ENCODE measurements around the gene CABP2. TPM values are rescaled to one million over a fixed set of nuclear protein-coding genes. Genes with fewer than 3 reads are reported as not detected.

CABP2 gene
- total RNA-seq, 2 experiments from 2014 or later = not detected

DNA sequence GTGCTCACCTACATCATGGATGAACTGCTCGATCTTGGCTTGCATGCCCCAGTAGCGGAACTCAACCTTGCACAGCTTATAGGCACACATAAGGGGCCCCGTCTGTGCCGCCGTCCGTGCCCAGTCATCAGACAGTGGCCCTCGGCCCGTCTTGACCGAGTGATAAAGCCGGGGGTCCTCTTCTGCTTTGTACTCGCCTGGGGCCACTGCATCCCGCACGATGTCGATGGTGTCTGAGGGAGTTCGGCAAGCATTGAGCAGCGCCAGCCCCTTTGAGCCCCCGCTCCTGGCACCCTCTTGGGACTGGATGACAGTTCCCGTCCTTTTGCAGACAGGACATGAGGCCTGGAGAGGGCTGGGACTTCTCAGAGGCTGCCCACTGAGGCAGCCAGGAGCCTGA lies 21.4 kb downstream of the CABP2 start:
- H3K36me3 Mint-ChIP-seq = peaks cover 32% of the 10 kb centered on the region
- no peaks in the 10 kb centered on the region for H3K9me3 Mint-ChIP-seq (ENCODE audit: low read depth)
- H3K27ac Mint-ChIP-seq = no peak overlapping the region
- ATAC-seq (no peak), DNase-seq (no peak)
- peaks cover 34% of the 10 kb centered on the region for H3K4me1 Mint-ChIP-seq
- CTCF ChIA-PET = interaction anchor here (1.0 to 2.1 kb wide), 3 partner anchors 13 to 127 kb away, joined by 3 to 4 read pairs (median 3); no protein-coding TSS in a partner anchor
- H3K27me3 Mint-ChIP-seq = no peaks in the 10 kb centered on the region
- no peak overlapping the region for H3K4me3 Mint-ChIP-seq

DNA sequence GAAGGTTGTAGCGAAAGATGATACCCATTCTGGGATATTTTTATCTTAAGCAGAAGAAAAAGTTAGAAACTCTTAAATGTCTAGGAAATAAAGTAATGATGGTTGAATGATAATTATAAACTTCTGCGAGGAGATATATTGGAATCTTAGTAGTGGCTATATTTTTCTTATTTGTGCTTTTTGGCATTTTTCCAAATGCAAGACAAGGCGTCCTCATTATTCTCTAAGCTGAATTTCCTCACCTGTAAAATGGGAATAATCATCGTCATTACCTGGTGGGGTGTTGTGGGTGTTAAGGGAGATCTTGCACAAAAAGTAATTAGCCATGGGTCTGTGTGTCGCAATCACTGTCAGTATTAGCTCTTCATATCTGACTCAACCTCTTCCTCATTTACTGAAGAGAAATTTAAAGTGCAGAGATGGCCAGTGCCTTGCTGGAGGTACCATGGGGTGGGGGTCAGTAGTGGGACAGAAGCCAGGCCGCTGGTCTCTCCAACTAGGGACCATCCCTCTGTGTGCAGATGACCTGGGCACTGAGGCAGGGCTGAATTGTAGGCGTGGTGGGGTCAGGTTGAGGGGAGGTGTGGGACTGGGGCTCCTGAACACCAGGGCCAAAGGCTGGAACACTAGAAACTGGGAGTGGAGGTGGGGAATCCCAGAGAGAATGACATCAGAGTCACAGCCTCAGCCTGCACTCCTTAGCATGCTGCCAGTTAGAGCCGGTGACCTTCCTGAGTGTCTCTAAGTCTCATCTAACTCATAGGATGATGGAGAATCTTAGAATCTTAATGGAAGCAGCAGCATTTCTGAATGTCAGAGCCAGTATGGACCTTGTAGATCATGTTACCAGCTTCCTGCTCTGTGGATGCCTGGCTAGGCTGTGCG lies 22.2 kb downstream of the CABP2 start:
- ATAC-seq = no peak
- no peak overlapping the region for H3K4me3 Mint-ChIP-seq
- H3K27ac Mint-ChIP-seq = no peak overlapping the region
- no peaks in the 10 kb centered on the region for H3K27me3 Mint-ChIP-seq
- H3K4me1 Mint-ChIP-seq = peaks cover 26% of the 10 kb centered on the region
- no peaks in the 10 kb centered on the region for H3K9me3 Mint-ChIP-seq (ENCODE audit: low read depth)
- DNase-seq = no peak
- CTCF ChIA-PET = interaction anchor here (1.2 to 2.1 kb wide), 2 partner anchors 12 to 17 kb away, joined by 3 to 4 read pairs; no protein-coding TSS in a partner anchor
- H3K36me3 Mint-ChIP-seq = peaks cover 27% of the 10 kb centered on the region

DNA sequence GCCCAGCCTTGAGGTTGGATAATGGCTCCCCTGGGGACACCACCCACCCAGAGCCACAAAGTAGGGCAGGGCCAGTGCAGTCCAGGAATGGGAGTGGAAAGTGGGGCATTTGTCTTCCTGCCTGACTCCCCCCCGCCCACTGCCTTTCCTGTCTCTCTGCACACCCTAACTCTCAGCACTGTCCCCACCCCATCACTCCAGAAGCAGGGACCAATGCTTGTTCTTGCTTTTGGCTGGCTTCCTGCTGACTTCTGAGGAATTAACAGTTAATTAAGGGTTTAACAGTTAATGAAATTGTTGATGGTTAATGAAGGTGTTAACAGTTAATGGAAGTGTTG lies 22.8 kb downstream of the CABP2 start:
- H3K9me3 Mint-ChIP-seq (ENCODE audit: low read depth) = no peaks in the 10 kb centered on the region
- CTCF ChIA-PET = no interaction called here
- ATAC-seq (no peak), DNase-seq (no peak)
- H3K36me3 Mint-ChIP-seq = peaks cover 27% of the 10 kb centered on the region
- no peak overlapping the region for H3K27ac Mint-ChIP-seq
- peaks cover 20% of the 10 kb centered on the region for H3K4me1 Mint-ChIP-seq
- no peaks in the 10 kb centered on the region for H3K27me3 Mint-ChIP-seq
- H3K4me3 Mint-ChIP-seq = no peak overlapping the region

DNA sequence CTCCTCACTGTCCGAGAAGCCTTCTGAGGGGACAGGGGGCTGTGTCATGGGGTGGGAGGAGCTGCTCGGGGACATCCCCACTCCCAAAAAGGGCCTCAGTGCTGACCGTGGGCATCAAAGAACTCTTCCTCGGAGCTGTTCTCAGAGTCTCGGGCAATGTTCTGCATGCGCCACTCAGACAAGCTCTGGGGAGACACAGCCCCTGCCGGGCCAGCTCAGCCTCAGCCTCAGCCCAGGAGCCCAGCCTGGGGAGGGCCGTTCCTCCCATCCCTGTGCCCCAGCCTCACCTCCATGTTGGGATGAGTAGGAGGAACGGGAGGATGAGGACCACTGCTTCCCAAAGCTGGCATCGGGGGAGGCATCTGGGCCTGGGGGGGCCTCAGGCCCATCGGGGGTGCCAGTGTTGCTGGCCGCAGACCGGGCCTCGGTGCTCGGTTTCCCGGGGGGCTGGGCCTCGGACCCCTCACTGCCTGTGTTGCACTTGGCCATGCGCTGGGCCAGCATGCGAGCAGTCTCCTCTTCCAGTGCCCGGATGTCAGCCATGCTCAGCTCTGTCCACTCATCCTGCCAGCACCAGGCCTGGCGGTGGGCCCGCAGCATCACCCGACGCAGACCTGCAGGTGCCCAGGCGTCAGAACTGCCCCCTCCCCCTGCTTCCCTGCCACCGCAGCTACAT lies 23.3 kb downstream of the CABP2 start:
- Mint-ChIP-seq H3K9me3 (ENCODE audit: low read depth) (no peaks in the 10 kb centered on the region), H3K27me3 (no peaks in the 10 kb centered on the region), H3K4me1 (peaks cover 19% of the 10 kb centered on the region), H3K4me3 (no peak overlapping the region), H3K36me3 (peaks cover 27% of the 10 kb centered on the region), H3K27ac (no peak overlapping the region)
- CTCF ChIA-PET = no interaction called here
- ATAC-seq = no peak
- no peak for DNase-seq

DNA sequence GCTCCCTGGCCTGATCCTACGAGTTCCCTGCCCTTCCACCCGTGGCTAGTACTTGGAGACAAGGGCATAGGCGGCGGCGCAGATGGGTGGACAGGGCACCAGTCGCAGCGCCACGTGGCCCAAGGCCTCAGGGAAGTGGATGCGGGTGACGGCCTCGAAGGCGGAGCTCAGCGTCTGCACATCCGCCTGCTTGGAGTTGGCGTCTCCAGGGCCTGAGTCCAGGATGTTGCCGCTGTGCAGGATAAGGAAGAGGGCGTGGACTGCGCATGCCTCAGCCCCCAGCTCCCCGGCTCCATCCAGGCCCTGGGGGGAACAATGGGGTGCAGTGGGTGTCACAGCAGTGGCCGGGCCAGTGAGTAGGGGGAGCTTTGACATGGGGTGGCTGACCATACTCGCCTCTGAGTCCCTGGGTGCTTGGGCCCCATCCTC lies 24.7 kb downstream of the CABP2 start:
- Mint-ChIP-seq H3K27ac (no peak overlapping the region), H3K27me3 (no peaks in the 10 kb centered on the region), H3K9me3 (ENCODE audit: low read depth) (no peaks in the 10 kb centered on the region), H3K4me1 (peaks cover 15% of the 10 kb centered on the region), H3K36me3 (peaks cover 27% of the 10 kb centered on the region), H3K4me3 (no peak overlapping the region)
- ATAC-seq (no peak), DNase-seq (no peak)
- CTCF ChIA-PET = no interaction called here

DNA sequence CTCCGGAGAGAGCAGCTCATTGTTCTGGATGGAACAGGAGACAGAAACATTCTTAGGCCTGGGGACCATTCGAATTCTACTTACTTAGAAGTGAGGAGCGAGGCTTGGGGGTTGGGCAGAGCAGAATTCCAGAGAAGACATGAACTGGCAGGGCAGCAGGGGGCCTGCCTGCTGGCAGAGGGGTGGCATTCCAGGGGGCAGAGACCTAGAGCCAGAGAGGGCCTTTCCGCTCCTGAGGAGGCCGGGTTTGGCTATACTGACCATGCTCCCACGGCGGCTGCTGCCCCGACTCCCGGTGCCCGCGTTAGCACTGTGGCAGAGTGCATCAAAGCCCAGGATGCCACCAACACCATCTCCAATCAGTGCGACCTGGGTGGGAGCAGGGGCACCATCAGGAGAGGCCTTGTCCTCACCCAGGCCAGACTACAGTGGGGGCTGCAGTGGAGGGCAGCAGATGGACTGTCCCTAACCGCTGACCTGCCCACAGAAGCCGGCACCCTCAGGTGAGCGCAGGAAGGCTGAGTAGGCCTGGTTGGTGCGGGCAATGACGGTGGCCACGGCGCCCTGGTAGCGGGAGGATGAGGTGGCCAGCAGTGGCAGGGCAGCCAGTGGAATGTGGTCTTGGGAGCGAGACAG lies 25.5 kb downstream of the CABP2 start:
- ATAC-seq = no peak
- DNase-seq = no peak
- Mint-ChIP-seq H3K36me3 (peaks cover 23% of the 10 kb centered on the region), H3K27ac (no peak overlapping the region), H3K27me3 (no peaks in the 10 kb centered on the region), H3K9me3 (ENCODE audit: low read depth) (no peaks in the 10 kb centered on the region), H3K4me1 (peaks cover 10% of the 10 kb centered on the region), H3K4me3 (no peak overlapping the region)
- CTCF ChIA-PET = no interaction called here

DNA sequence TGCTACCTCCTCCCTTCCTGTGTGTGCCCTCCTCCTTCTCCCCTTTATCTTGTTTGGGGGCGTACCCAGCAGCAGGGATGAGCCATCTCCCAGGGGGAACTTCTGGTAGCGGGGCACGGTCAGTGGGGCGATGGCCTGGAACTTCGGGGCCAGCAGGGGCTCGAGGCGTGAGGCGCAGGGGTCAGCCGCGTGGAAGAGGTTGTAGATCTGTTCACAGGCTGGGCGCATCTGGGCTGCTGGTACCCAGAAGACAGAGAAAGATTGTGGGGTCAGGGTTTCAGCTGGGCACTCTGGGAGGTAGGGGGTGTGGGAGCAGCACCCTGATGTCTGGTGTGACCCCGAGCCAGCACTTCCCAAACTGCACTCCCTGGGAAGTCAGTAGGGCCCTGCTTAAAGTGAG lies 27.1 kb downstream of the CABP2 start:
- ATAC-seq (no peak), DNase-seq (no peak)
- peaks cover 6% of the 10 kb centered on the region for H3K4me1 Mint-ChIP-seq
- no peaks in the 10 kb centered on the region for H3K9me3 Mint-ChIP-seq (ENCODE audit: low read depth)
- no peak overlapping the region for H3K4me3 Mint-ChIP-seq
- peaks cover 18% of the 10 kb centered on the region for H3K36me3 Mint-ChIP-seq
- CTCF ChIA-PET = no interaction called here
- H3K27me3 Mint-ChIP-seq = no peaks in the 10 kb centered on the region
- H3K27ac Mint-ChIP-seq = no peak overlapping the region

DNA sequence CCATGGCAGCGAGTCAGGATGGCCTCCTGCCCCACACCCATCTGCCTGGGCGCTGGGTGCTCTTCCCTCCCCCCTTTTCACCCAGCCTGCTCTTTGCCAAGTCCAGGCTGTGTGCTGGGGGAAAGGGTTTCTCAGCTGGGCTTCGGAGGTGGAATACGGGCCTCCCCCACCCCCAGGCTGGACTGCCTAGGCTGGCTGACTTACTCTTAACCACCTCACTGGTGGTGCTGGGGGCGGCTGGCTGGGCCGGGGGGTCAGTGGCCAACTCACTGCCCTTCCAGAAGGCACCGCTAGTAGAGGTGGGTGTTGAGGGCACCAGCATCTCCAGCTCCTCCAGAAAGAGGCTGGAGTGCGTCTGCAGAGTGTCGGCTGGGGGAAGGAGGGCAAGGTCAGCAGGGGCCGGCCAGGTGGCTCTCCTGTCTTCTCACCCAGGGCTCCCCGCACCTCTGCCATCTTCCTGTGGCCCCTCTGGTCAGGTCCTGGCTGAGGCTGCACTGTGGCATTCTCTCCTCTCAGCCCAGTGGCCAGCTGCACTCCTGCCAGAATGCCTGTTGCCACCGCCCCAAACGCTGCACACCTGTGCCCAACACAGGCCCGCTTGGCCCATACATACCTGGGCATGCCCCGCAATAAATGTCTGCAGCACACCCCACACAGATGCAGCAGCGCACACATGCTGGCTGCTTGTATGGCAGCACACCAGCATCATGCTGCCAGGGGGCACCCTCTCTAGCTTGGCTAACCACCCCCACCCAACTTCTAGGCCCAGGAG lies 27.8 kb downstream of the CABP2 start:
- Mint-ChIP-seq H3K27me3 (no peaks in the 10 kb centered on the region), H3K4me3 (no peak overlapping the region), H3K27ac (no peak overlapping the region), H3K4me1 (no peaks in the 10 kb centered on the region), H3K36me3 (peaks cover 14% of the 10 kb centered on the region), H3K9me3 (ENCODE audit: low read depth) (no peaks in the 10 kb centered on the region)
- no peak for ATAC-seq
- CTCF ChIA-PET = no interaction called here
- no peak for DNase-seq

DNA sequence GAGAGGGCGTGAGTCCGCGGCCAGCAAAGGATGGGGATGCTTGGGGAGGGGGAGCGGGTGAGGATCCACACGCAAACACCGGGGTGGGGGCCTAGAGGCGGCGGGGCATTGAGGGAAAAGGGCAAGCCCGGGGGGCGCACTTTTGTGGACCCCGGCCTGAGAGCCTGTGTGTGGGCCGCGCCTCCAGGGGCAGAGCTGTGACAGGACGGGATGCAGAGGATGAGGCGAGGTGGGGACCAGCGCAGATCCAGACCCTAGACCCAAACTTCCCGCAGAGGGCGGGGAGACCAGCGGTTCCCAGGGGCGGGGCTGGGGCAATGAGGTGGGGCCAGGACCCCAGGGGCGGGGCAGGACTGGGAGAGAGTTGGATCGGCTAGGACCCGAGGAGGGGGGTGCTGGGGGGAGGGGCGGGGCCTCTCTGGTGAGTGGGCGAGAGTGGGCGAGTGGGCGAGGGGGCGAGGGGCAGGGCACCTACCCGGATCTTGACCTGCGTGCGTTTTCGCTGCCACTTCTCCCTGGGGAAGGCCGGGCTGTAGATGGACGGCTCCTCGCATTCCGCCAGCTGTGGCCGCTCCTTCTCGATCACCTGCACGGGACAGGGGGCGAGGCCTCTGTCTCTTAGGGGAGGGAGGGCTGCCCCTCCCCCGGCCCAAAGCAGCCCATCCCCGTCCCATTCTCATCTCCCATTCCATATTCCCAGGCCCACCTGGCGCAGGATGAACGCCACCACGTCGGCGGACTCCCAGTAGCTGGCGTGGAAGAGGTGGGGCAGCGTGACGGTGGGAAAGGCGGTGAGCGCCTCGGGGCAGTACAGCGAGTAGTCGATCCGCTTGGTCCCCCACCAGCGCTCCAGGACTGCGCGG lies 28.6 kb downstream of the CABP2 start:
- DNase-seq = no peak
- Mint-ChIP-seq H3K27me3 (no peaks in the 10 kb centered on the region), H3K4me3 (no peak overlapping the region), H3K9me3 (ENCODE audit: low read depth) (no peaks in the 10 kb centered on the region), H3K4me1 (peaks cover 3% of the 10 kb centered on the region), H3K36me3 (peaks cover 14% of the 10 kb centered on the region), H3K27ac (no peak overlapping the region)
- no peak for ATAC-seq
- CTCF ChIA-PET = no interaction called here

DNA sequence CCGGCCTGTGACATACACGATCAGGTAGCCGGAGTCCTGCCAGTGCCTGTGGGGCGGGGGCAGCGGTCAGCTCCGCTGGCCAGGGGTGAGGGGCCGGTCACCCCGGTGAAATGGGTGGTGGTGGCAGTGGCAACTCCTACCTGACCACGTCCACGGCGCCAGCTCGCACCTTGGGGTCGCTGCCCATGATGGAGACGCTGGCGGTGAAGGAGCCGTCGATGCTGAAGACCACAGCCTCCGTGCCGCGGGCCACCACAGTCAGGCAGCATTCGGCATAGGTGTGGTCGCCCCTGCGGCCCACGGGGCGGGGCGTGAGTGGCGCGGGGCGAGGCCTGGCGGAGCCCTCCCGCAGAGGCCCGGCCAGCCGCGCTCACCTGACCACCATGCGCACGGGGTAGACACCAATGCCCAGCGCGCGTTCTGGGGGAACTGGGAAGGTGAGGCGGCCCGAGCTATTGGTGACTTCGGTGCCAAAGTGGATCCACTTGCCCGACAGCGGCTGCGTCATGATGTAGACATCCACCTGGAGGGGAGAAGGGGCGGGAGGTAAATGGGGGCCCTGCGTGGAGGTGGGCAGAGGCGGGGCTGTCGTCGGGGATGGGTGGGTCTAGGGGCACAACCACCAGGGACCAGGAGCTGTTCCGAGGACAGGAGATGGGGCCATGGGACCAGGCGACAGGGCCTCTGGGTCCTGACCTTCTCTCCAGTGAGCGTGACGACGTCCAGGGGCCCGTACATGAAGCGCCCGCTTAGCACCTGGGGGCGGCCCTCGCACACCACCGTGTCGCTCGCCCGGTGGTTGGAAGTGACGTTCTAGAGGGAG lies 29.5 kb downstream of the CABP2 start:
- CTCF ChIA-PET = no interaction called here
- H3K36me3 Mint-ChIP-seq = peaks cover 13% of the 10 kb centered on the region
- H3K27ac Mint-ChIP-seq = no peak overlapping the region
- DNase-seq (peak; percentile 40), ATAC-seq (no peak)
- no peaks in the 10 kb centered on the region for H3K27me3 Mint-ChIP-seq
- no peak overlapping the region for H3K4me3 Mint-ChIP-seq
- peaks cover 6% of the 10 kb centered on the region for H3K4me1 Mint-ChIP-seq
- no peaks in the 10 kb centered on the region for H3K9me3 Mint-ChIP-seq (ENCODE audit: low read depth)

DNA sequence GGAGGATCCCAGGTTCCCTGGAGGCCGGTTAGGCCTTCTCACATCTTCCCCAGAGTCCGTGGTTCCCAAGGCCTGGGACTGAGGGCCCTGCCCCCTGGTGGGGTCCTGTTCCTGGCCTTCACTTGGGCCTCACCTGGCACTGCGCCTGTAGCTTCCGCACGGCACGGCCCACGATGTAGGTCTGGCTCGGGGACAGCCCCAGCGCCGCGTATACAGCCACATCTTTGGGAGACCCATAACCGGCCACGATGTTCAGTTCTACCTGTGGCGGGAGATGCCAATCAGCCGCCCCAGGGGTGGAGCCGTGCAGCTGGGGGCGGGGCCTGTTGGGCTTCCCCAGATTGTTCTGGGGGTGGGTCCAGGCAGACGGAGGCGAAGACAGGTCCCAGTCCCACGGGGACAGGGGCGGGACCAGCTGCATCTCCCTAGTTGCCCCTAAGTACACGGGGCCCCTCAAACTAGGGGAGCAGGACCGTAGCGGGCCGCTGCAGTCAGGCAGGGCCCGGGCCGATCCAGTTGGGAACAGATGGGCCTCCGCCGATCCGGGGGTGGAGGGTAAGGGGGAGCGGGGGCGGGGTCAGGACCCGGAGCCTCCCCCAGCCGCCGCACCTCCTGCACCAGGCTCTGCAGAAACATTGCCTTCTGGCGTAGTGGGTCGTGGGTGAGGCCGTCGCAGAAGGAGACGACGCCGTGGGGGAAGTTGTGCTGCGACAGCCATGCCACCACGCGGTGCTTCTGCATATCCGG lies 30.3 kb downstream of the CABP2 start:
- H3K9me3 Mint-ChIP-seq (ENCODE audit: low read depth) = no peaks in the 10 kb centered on the region
- no peaks in the 10 kb centered on the region for H3K27me3 Mint-ChIP-seq
- peak; percentile 45 for DNase-seq
- no peak overlapping the region for H3K27ac Mint-ChIP-seq
- CTCF ChIA-PET = interaction anchor here (1.3 kb wide), 1 partner anchor 147 kb away, joined by 3 read pairs; no protein-coding TSS in a partner anchor
- H3K36me3 Mint-ChIP-seq = peaks cover 19% of the 10 kb centered on the region
- peaks cover 14% of the 10 kb centered on the region for H3K4me1 Mint-ChIP-seq
- no peak overlapping the region for H3K4me3 Mint-ChIP-seq
- ATAC-seq = no peak
